Measurements from ENCODE around the gene CA12. TPM values are rescaled to one million over a fixed set of nuclear protein-coding genes. Genes with fewer than 3 reads are reported as not detected.

Gene CA12
- total and polyA plus RNA-seq, 2 of the 8 experiments (the other 6 are each of a cell fraction or from before 2014, with no cell fraction given) = 4.7 to 4.9 TPM

- no peak overlapping the region for H4K5ac ChIP-seq (ENCODE audit: insufficient read length, low read depth, low read length)
- H4K8ac ChIP-seq (ENCODE audit: extremely low read depth, insufficient read depth, low read length) = no peak overlapping the region
- H3K23me2 ChIP-seq (ENCODE audit: low read depth, low read length) = no peaks in the 10 kb centered on the region
- DNase-seq (ENCODE audit: low read depth in 1 of 2, low spot score in 2 of 2) (no peak), FAIRE-seq (no peak)
- H2AK5ac ChIP-seq (ENCODE audit: low read depth, low read length) = no peak overlapping the region
- H2BK15ac ChIP-seq (ENCODE audit: low read length) = no peak overlapping the region
- no peaks in the 10 kb centered on the region for H3K36me3 ChIP-seq (ENCODE audit: control insufficient read depth in 2 of 4, insufficient read depth in 4 of 4, low read length in 3 of 4)
- H3K56ac ChIP-seq (replicated peaks; ENCODE audit: insufficient read length, low read depth, low read length) = no peak overlapping the region
- H3K27me3 ChIP-seq (replicated peaks in 1 of 4; ENCODE audit: control insufficient read depth in 3 of 4, extremely low read depth in 1 of 4, insufficient read depth in 3 of 4, low read length in 3 of 4) = no peaks in the 10 kb centered on the region
- H4K91ac ChIP-seq (replicated peaks; ENCODE audit: insufficient read length, low read length) = no peak overlapping the region
- no peaks in the 10 kb centered on the region for H4K20me1 ChIP-seq (replicated peaks in 1 of 2; ENCODE audit: control insufficient read depth in 1 of 2, insufficient read depth in 2 of 2, low read length in 2 of 2)
- no peaks in the 10 kb centered on the region for H3K9me3 ChIP-seq (ENCODE audit: insufficient read depth in 2 of 2, low read depth in 1 of 2, low read length in 1 of 2)
- H3K4me2 ChIP-seq (ENCODE audit: insufficient read depth in 1 of 2, low read depth in 2 of 2, low read length in 2 of 2) = no peak overlapping the region
- H2BK120ac ChIP-seq (replicated peaks; ENCODE audit: low read depth, low read length) = no peak overlapping the region
- no peak overlapping the region for H3K23ac ChIP-seq (ENCODE audit: insufficient read length)
- no peak overlapping the region for H2BK5ac ChIP-seq (ENCODE audit: low read depth, low read length)
- no peak overlapping the region for H3K18ac ChIP-seq (ENCODE audit: extremely low read depth, low read length)
- H3K79me2 ChIP-seq (ENCODE audit: control insufficient read depth in 1 of 2, insufficient read depth in 2 of 2, low read length in 2 of 2) = no peaks in the 10 kb centered on the region
- POLR2A ChIA-PET (ENCODE audit: partially characterized antibody) = interaction anchor here (0.9 to 1.1 kb wide), 2 partner anchors 9 kb away, joined by 3 read pairs; no protein-coding TSS in a partner anchor
- no peak overlapping the region for H3K4me3 ChIP-seq (ENCODE audit: extremely low read depth in 1 of 4, insufficient read depth in 2 of 4, low read depth in 3 of 4, low read length in 4 of 4)
- no peak overlapping the region for H3K4ac ChIP-seq (replicated peaks; ENCODE audit: insufficient read length, low read depth, low read length)
- H2BK12ac ChIP-seq (ENCODE audit: low read depth, low read length) = no peak overlapping the region
- H2BK20ac ChIP-seq (ENCODE audit: low read length) = no peak overlapping the region
- TF ChIP-seq CTBP2 (IDR thresholded peaks at IDR 0.05; ENCODE audit: borderline replicate concordance, insufficient read depth, insufficient read length, low read length) = no peak
- TF ChIP-seq SP4 (IDR thresholded peaks at IDR 0.05; ENCODE audit: low read length) = no peak
- no peak for TF ChIP-seq POLR2A (IDR thresholded peaks at IDR 0.05; ENCODE audit: control extremely low read depth in 1 of 2, low read depth in 2 of 2, low read length in 2 of 2)
- no peak for TF ChIP-seq GTF2F1 (IDR thresholded peaks at IDR 0.05; ENCODE audit: borderline replicate concordance, low read depth, low read length)
- TF ChIP-seq FOSL1 (IDR thresholded peaks at IDR 0.05; ENCODE audit: insufficient read depth, low read depth, low read length) = no peak
- TF ChIP-seq, protein P1, sequence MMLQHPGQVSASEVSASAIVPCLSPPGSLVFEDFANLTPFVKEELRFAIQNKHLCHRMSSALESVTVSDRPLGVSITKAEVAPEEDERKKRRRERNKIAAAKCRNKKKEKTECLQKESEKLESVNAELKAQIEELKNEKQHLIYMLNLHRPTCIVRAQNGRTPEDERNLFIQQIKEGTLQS (IDR thresholded peaks at IDR 0.05; ENCODE audit: insufficient read depth, low read depth, low read length) = no peak
- TF ChIP-seq PHF8 (conservative IDR thresholded peaks at IDR 0.05; ENCODE audit: low read depth, low read length) = no peak
- no peak overlapping the region for H3K14ac ChIP-seq (ENCODE audit: insufficient read length)
- 65% methylated on average over 6 of the region's 6 CpGs; no CpG with 5 or more reads in 1 of the 2 experiments for WGBS, 2 experiments (ENCODE audit: extremely low coverage in 1 of 2, insufficient coverage in 1 of 2, insufficient read length in 1 of 2, insufficient replicate concordance in 2 of 2, low coverage in 1 of 2, low lambda C conversion rate in 2 of 2, missing lambda C conversion rate in 1 of 2)
- H2AFZ ChIP-seq (ENCODE audit: low read length) = no peak overlapping the region
- CTCF ChIA-PET (ENCODE audit: partially characterized antibody) = interaction anchor here (1.4 to 1.7 kb wide), 3 partner anchors 9 to 60 kb away, joined by 3 to 8 read pairs (median 6); no protein-coding TSS in a partner anchor
- H3K27ac ChIP-seq (ENCODE audit: low read depth, low read length) = no peak overlapping the region
- H3K79me1 ChIP-seq (ENCODE audit: low read depth, low read length) = no peaks in the 10 kb centered on the region
- H3K9ac ChIP-seq (replicated peaks in 1 of 4; ENCODE audit: extremely low read depth in 1 of 4, low read depth in 3 of 4, low read length in 3 of 4) = no peak overlapping the region
- no peaks in the 10 kb centered on the region for H3K4me1 ChIP-seq (replicated peaks in 1 of 4; ENCODE audit: control insufficient read depth in 3 of 4, insufficient read depth in 4 of 4, low read length in 3 of 4)
These were observed 32.5 kb downstream of the CA12 start for GRCh38 chr15:63349156-63349555.
